ENCODE measurements around the gene C1GALT1.
A peak's percentile ranks its signal among the peaks of the same experiment; 100 is the strongest.
"Not testable (repeated sequence)": the region's sequence is repeated elsewhere in the genome, so short reads cannot be mapped to it uniquely, and the experiment has no call there.

Gene C1GALT1
- total RNA-seq = 55.7 to 102 (median 74.1) reads per million in 4 donors

- DNase-seq = peak; percentile 96 to 99 (median 97)
Measured at GRCh38 chr7:7182156-7183060, at the start of gene C1GALT1. C1GALT1 (plus strand) TSS chr7:7182544; CDS start chr7:7234320, 51,776 bp downstream.

DNA sequence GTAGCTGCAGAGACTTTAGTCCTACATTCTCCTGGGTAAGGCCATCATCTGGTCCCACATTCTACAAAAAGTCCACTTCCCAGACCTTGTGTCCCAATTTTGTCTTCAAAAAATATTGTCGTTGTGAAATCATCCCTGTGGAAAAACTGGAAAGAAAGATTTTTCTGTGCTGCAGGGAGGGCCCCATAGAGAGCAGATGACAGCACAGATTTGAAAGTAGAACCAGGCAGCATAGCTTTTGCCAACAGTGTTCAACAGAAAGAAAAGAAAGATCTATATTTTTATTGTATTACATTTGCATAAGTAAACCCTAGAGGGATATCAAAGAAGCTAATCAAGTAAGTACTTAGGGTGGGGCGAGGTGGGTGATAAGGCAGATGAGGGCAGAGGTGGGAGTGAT is 48.3 kb upstream of the C1GALT1 start:
- DNase-seq = no peak

DNA sequence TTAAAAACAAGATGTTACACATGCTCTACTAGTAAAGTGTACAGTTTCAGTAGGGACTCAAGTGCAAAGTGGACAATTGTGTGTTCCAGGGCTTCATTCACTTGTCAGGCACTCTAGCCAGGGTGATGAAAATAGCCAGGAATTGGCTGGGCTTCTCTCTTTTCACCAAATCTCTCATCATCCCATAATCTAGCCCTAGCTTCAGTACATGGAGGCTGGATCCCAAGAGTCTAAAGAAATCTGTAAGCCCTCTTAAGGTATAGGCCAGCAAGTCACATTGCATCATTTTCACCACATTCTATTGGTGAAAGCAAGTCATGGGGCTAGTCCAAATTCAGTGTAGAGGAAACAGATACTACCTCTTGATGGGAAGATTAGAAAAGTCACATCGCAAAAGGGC is 47.3 kb upstream of the C1GALT1 start:
- DNase-seq = no peak

DNA sequence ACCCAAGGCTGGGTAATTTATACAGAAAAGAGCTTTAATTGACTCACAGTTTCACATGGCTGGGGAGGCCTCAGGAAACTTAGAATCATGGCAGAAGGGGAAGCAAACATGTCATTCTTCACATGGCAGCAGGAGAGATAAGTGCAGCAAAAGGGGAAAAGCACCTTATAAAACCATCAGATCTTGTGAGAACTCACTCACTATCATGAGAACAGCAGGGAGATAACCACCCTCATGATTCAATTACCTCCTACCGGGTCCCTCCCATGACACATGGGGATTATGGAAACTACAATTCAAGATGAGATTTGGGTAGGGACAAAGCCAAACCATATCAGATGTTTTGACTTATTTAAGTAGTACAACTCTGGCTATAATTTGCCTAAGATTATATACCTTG is 46.4 kb upstream of the C1GALT1 start:
- DNase-seq = not testable (repeated sequence)

- DNase-seq = no peak
Measured at GRCh38 chr7:7136466-7137381, 45.6 kb upstream of the C1GALT1 start.

- no peak for DNase-seq
Measured at GRCh38 chr7:7138897-7139296, 43.4 kb upstream of the C1GALT1 start.

DNA sequence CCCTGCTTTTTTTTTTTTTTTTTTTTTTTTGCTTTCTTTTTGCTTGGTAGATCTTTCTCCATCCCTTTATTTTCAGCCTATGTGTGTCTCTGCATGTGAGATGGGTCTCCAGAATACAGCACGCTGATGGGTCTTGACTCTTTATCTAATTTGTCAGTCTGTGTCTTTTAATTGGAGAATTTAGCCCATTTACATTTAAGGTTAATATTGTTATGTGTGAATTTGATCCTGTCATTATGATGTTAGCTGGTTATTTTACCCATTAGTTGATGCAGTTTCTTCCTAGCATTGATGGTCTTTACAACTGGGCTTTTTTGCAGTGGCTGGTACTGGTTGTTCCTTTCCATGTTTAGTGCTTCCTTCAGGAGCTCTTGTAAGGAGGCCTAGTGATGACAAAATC is 38.9 kb upstream of the C1GALT1 start:
- not testable (repeated sequence) for DNase-seq

DNA sequence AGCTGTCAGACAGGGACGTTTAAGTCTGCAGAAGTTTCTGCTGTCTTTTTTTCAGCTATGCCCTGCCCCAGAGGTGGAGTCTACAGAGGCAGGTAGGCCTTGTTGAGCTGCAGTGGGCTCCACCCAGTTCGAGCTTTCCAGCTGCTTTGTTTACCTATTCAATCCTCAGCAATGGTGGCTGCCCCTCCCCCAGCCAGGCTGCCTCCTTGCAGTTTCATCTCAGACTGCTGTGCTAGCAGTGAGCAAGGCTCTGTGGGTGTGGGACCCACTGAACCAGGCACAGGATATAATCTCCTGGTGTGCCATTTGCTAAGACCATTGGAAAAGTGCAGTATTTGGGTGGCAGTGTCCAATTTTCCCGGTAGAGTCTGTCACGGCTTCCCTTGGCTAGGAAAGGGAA is 37.2 kb upstream of the C1GALT1 start:
- not testable (repeated sequence) for DNase-seq

- DNase-seq = no peak
Measured at GRCh38 chr7:7146837-7147236, 35.5 kb upstream of the C1GALT1 start.

GRCh38 chr7:7148798-7149481 is 33.4 kb upstream of the C1GALT1 start:
- DNase-seq = no peak

- DNase-seq = no peak
Measured at GRCh38 chr7:7151285-7151684, 31.1 kb upstream of the C1GALT1 start.

GRCh38 chr7:7151865-7152264 is 30.5 kb upstream of the C1GALT1 start:
- no peak for DNase-seq

DNA sequence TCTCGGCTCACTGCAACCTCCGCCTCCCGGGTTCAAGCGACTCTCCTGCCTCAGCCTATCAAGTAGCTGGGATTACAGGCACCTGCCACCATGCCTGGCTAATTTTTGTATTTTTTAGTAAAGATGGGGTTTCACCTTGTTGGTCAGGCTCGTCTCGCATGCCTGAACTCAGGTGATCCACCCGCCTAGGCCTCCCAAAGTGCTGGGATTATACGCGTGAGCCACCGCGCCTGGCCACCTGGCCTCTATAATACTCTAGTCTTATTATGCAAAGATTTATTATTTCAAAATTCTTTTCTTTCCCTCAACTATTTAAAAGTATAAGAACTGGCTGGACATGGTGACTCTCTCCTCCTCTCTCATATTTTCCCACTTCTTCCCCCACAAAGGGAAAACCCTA is 30.0 kb upstream of the C1GALT1 start:
- no peak for DNase-seq

- DNase-seq = not testable (repeated sequence)
Measured at GRCh38 chr7:7154355-7154754, 28.0 kb upstream of the C1GALT1 start.

DNA sequence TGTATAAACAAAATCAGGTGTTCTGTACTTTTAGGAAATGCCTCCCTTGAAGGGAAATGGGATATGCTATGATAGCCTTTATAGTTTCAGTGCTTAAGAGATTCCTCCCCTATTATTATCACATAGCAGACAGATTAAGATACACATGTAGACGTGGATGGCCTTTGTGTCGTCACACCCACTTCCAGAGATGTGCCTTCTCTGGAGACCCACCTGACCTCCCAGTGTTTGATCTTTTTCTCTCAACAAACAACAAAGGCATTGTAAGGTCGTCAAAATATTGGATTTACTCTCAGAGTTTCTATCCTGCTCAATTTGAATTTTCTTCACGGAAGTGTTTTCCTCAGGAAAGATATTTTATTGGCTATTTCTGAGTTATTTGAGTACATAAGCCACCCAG is 25.7 kb upstream of the C1GALT1 start:
- peak in 1 of 5 donors; percentile 6 for DNase-seq

- DNase-seq = peak in 4 of 5 donors; percentile 26 to 91 (median 37)
Measured at GRCh38 chr7:7157177-7157886, 25.0 kb upstream of the C1GALT1 start.

GRCh38 chr7:7157887-7158271 is 24.5 kb upstream of the C1GALT1 start:
- DNase-seq = no peak

DNA sequence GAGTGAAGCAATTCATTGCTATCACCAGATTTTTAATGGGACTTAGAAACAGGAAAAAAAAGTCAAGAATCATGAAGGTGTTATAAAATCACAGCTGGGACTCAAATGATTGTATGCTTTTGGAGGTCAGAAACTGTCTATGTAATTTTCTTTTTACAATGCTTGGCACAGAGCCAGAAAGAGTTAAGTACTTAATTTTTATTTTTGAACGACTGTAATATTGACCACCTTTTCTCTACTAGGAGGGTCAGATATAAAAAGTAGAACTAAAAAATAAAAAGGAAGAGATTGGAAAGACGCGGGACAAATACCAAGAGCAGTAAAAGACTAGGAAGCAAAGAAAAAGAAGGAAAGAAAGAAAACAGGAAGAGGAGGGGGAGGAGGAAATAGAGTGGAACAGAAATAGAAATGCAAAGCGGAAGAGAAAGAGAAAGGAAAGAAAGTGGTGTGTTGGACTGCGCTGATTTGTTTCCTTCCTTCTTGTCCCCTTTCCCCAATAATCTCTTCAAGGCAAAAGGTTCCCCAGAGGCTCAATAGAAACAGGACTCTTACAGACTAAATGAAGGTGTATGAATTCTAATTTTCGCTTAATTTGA is 23.2 kb upstream of the C1GALT1 start:
- no peak for DNase-seq

- no peak for DNase-seq
Measured at GRCh38 chr7:7164591-7164990, 17.8 kb upstream of the C1GALT1 start.

DNA sequence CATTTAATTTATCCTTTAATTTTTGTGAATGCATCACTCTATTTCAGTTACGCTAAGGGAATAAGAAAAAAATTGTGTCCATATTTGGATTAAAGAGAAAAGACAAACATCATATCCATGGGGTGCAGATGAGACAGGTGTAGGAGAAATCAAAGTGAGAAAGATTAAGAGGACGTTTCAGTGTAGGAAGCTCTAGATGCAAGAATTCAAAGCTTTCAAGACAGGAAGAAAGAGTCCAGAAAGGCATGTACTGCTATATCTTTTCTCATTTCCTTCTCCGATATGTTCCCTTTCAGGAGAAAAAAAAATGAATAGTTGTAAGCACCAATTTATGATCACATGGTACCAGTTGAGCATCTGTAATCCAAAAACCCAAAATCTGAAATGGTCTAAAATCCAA is 17.0 kb upstream of the C1GALT1 start:
- DNase-seq = no peak

DNA sequence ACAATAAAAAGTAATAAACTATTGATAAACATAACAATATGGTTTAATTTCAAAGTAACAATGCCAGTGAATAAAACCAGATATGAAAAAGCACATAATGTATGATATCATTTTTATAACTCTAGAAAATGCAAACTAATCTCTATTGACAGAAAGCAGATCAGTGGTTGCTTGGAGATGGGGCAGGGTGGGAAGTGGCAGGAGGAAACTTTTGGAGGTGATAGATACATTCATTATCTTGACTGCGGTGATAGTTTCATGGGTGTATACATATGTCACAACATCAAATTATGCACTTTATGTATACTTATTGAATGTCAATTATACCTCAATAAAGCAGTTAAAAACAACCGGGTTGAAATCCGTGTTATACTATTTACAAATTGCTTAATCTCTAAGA is 16.0 kb upstream of the C1GALT1 start:
- DNase-seq = no peak

GRCh38 chr7:7169296-7169695 is 13.0 kb upstream of the C1GALT1 start:
- DNase-seq = no peak
